Measurements from ENCODE around the gene MYO3B. TPM values are rescaled to one million over a fixed set of nuclear protein-coding genes. Genes with fewer than 3 reads are reported as not detected.
A peak's percentile ranks its signal among the peaks of the same experiment; 100 is the strongest.
"Not testable (repeated sequence)": the region's sequence is repeated elsewhere in the genome, so short reads cannot be mapped to it uniquely, and the experiment has no call there.

The MYO3B gene
- total RNA-seq, 1 donor from 2014 or later: 9.1 TPM

DNA sequence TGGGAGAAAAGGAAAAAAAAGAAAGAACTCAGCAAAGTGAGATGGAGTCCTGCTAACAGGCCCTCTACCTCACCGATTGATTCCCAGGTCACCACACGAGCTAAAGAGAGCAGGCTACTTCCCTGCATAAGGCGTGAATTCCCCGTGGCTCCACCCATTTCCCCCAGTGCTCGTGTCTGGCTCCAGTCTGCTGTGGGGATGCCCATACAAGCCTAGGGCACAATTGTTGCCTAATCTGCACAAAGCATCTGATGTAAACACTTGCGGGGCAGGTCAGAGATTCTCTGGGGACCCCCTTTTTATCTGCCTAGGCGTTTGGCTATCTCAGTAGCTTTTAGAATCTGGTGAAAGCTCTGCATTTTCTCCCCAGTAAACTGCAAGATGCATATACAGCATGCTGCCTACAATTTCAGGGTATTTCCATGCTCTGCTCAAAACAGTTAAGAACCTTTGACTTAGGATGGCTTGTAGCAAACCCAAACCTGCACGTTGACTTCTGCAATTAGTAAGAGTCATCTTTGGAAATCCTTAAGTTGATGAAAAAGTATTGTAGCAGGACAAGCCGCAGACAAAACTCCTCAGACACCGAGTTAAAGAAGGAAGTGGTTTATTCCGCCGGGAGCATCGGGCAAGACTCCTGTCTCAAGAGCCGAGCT lies 34.8 kb downstream of the MYO3B start:
- Mint-ChIP-seq H3K36me3 (no peaks in the 10 kb centered on the region), H3K9me3 (peaks cover 7% of the 10 kb centered on the region), H3K27ac (peak overlapping the region; percentile 71), H3K4me3 (peak overlapping the region; percentile 56), H3K4me1 (peaks cover 24% of the 10 kb centered on the region), H3K27me3 (ENCODE audit: low read depth) (no peaks in the 10 kb centered on the region)
- DNase-seq (ENCODE audit: low spot score in 2 of 2, unreplicated experiment in 2 of 2): no peak
- TF ChIP-seq CTCF (IDR thresholded peaks at IDR 0.05; ENCODE audit: unreplicated experiment): no peak

DNA sequence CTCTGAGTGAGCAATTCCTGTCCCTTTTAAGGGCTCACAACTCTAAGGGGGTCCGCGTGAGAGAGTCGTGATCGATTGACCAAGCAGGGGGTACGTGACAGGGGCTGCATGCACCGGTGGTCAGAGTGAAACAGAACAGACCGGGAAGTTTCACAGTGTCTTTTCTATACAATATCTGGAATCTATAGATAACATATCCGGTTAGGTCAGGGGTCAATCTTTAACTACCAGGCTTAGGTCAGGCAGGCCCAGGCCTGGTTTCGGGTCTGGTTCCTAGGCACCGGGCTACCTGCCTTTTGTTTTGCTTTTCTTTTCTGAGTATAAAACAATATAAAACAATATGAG lies 35.3 kb downstream of the MYO3B start:
- Mint-ChIP-seq H3K4me1 (peaks cover 24% of the 10 kb centered on the region), H3K27ac (peak overlapping the region; percentile 71), H3K4me3 (peak overlapping the region; percentile 56)
- DNase-seq (ENCODE audit: low spot score in 2 of 2, unreplicated experiment in 2 of 2); H3K9me3 Mint-ChIP-seq; H3K27me3 Mint-ChIP-seq (ENCODE audit: low read depth); H3K36me3 Mint-ChIP-seq: not testable (repeated sequence)

GRCh38 chr2:170213651-170214050 lies 35.7 kb downstream of the MYO3B start:
- Mint-ChIP-seq H3K27ac (no peak overlapping the region), H3K4me3 (no peak overlapping the region), H3K4me1 (peaks cover 24% of the 10 kb centered on the region), H3K36me3 (no peaks in the 10 kb centered on the region), H3K9me3 (peaks cover 7% of the 10 kb centered on the region), H3K27me3 (ENCODE audit: low read depth) (no peaks in the 10 kb centered on the region)
- no peak for TF ChIP-seq CTCF (IDR thresholded peaks at IDR 0.05; ENCODE audit: unreplicated experiment)
- DNase-seq (ENCODE audit: low spot score in 2 of 2, unreplicated experiment in 2 of 2): no peak

- no peaks in the 10 kb centered on the region for H3K27me3 Mint-ChIP-seq (ENCODE audit: low read depth)
- TF ChIP-seq CTCF (IDR thresholded peaks at IDR 0.05; ENCODE audit: unreplicated experiment): no peak
- H3K36me3 Mint-ChIP-seq: peaks cover under 1% of the 10 kb centered on the region
- H3K4me1 Mint-ChIP-seq: peaks cover 24% of the 10 kb centered on the region
- no peak overlapping the region for H3K27ac Mint-ChIP-seq
- no peak for DNase-seq (ENCODE audit: low spot score in 2 of 2, unreplicated experiment in 2 of 2)
- peaks cover 7% of the 10 kb centered on the region for H3K9me3 Mint-ChIP-seq
- no peak overlapping the region for H3K4me3 Mint-ChIP-seq
Observed at GRCh38 chr2:170214309-170214948, 36.5 kb downstream of the MYO3B start.

GRCh38 chr2:170215021-170215420 lies 37.1 kb downstream of the MYO3B start:
- peaks cover 7% of the 10 kb centered on the region for H3K9me3 Mint-ChIP-seq
- H3K27ac Mint-ChIP-seq: no peak overlapping the region
- peaks cover 24% of the 10 kb centered on the region for H3K4me1 Mint-ChIP-seq
- peaks cover 4% of the 10 kb centered on the region for H3K36me3 Mint-ChIP-seq
- DNase-seq (ENCODE audit: low spot score in 2 of 2, unreplicated experiment in 2 of 2): no peak
- TF ChIP-seq CTCF (IDR thresholded peaks at IDR 0.05; ENCODE audit: unreplicated experiment): no peak
- no peaks in the 10 kb centered on the region for H3K27me3 Mint-ChIP-seq (ENCODE audit: low read depth)
- no peak overlapping the region for H3K4me3 Mint-ChIP-seq

- no peaks in the 10 kb centered on the region for H3K9me3 Mint-ChIP-seq
- H3K36me3 Mint-ChIP-seq: peaks cover 4% of the 10 kb centered on the region
- H3K27me3 Mint-ChIP-seq (ENCODE audit: low read depth): no peaks in the 10 kb centered on the region
- H3K27ac Mint-ChIP-seq: no peak overlapping the region
- H3K4me1 Mint-ChIP-seq: peaks cover 24% of the 10 kb centered on the region
- DNase-seq (ENCODE audit: low spot score in 2 of 2, unreplicated experiment in 2 of 2): no peak
- no peak overlapping the region for H3K4me3 Mint-ChIP-seq
- no peak for TF ChIP-seq CTCF (IDR thresholded peaks at IDR 0.05; ENCODE audit: unreplicated experiment)
Observed at GRCh38 chr2:170216428-170216827, 38.5 kb downstream of the MYO3B start.
